OCI-LY3 (cell line): ENCODE results near the gene TUB.

Experiments
- CTCF ChIP-seq: fragments of 200-600, 300-600 bp; sonication (generic); IDR thresholded peaks from 2 replicates; pipeline ENCODE4 v1.5.1; 2014; ENCODE audit warnings: antibody characterized with exemption, low read length, low read depth
- EZH2phosphoT487 ChIP-seq: fragments of 200-600 bp; shearing (Covaris generic); IDR thresholded peaks from 2 replicates; pipeline ENCODE4 v1.6.1; 2018; ENCODE audit warnings: antibody characterized with exemption, mixed run types, low read depth

DNA sequence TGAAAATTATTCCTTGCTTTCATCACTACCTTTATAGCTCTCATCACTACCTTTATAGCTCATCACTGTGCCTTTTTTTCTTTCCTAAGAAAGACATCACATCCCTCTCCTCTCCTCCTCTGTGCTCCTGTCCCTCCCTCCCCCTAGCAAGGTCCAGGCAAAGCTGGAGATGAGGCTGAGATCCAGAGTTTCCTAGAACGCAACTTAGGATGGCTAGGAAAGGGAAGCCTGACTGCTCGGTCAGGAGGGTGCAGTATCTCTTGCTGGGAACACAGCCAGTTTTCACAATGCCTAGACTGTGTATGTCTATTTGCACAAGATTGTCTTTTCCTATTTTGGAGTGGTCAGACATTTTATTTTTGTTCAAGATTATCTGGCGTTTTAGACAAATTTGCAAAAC, 24.7 kb downstream of the TUB start:
- no peak for TF ChIP-seq CTCF
- TF ChIP-seq EZH2phosphoT487 = no peak
